ENCODE results near the gene STAT3. TPM values are rescaled to one million over a fixed set of nuclear protein-coding genes. Genes with fewer than 3 reads are reported as not detected.

The STAT3 gene
- total and polyA plus RNA-seq, 2 of the 13 experiments (the other 11 are each of a cell fraction or from before 2014, with no cell fraction given), result 61.8 to 62.4 TPM

DNA sequence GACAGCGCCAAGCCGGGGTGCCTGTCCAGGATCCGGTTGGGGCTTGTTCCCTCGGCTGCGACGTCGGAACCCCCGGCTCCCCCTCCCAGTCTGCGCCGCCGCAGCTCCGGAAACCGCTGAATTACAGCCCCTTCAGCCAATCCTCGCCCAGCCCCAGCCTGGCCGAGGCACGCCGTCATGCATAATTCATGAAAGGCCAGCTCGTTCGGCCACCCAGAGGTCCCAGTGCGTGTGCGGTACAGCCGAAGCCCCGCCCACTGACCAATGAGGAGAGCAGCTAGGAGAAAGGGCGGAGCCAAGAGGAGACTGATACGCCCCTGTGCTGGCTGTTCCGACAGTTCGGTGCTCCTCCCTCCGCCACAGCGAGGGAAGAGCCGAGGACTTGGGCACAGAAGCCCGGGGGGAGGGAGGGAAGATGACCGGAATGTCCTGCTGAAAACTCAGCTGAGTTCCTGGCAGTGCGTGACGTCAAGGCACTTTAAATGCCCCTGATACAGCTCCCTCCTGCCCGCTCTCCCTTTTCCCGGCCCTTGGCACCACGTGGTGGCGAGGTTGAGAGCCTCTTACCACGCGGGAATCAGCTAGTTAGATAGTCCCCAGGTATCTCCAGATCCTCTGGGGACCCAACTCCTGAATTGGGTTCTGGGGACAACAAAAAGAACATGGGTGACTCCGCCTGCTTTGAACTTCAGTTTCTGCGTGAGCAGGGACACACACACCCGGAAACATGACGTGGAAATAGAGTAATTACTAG lies at the start of gene STAT3 (continued):
- TF ChIP-seq PAWR (CRISPR knock-in tag; IDR thresholded peaks at IDR 0.05; ENCODE audit: borderline replicate concordance) (no peak; the same call in 1 of the 2 replicates), SKI (IDR thresholded peaks at IDR 0.05; ENCODE audit: partially characterized antibody) (peak; percentile 90), HCFC1 (IDR thresholded peaks at IDR 0.05; ENCODE audit: low read depth, low read length) (peak; percentile 63), SRSF4 (IDR thresholded peaks at IDR 0.05; ENCODE audit: low read depth, low read length, poor library complexity, severe bottlenecking) (no peak), SNAPC2 (CRISPR knock-in tag; IDR thresholded peaks at IDR 0.05) (peak; percentile 98), POLR2A (IDR thresholded peaks at IDR 0.05; ENCODE audit: insufficient read depth in 1 of 2, low read depth in 2 of 2, low read length in 2 of 2) (peak; percentile 54 to 88), HNRNPUL1 (IDR thresholded peaks at IDR 0.05; ENCODE audit: low read depth, low read length) (no peak), KDM3A (CRISPR knock-in tag; IDR thresholded peaks at IDR 0.05; ENCODE audit: low read depth) (peak; percentile 100), GZF1 (CRISPR knock-in tag; IDR thresholded peaks at IDR 0.05) (peak; percentile 82; the same call in 1 of the 2 replicates), ZNF329 (CRISPR knock-in tag; IDR thresholded peaks at IDR 0.05; ENCODE audit: low read depth) (peak; percentile 96), SYNCRIP (IDR thresholded peaks at IDR 0.05; ENCODE audit: insufficient read depth, low read depth, low read length) (no peak), PCBP1 (IDR thresholded peaks at IDR 0.05; ENCODE audit: borderline replicate concordance, low read depth, low read length) (peak; percentile 98), ZNF850 (CRISPR knock-in tag; conservative IDR thresholded peaks at IDR 0.05) (no peak; the same call in 1 of the 2 replicates), ZNF841 (CRISPR knock-in tag; IDR thresholded peaks at IDR 0.05; ENCODE audit: borderline replicate concordance) (no peak; the same call in 1 of the 2 replicates), JDP2 (CRISPR knock-in tag; IDR thresholded peaks at IDR 0.05; ENCODE audit: borderline replicate concordance) (no peak), HOXA3 (CRISPR knock-in tag; IDR thresholded peaks at IDR 0.05) (peak; percentile 98)
- TF ChIP-seq, protein P1, sequence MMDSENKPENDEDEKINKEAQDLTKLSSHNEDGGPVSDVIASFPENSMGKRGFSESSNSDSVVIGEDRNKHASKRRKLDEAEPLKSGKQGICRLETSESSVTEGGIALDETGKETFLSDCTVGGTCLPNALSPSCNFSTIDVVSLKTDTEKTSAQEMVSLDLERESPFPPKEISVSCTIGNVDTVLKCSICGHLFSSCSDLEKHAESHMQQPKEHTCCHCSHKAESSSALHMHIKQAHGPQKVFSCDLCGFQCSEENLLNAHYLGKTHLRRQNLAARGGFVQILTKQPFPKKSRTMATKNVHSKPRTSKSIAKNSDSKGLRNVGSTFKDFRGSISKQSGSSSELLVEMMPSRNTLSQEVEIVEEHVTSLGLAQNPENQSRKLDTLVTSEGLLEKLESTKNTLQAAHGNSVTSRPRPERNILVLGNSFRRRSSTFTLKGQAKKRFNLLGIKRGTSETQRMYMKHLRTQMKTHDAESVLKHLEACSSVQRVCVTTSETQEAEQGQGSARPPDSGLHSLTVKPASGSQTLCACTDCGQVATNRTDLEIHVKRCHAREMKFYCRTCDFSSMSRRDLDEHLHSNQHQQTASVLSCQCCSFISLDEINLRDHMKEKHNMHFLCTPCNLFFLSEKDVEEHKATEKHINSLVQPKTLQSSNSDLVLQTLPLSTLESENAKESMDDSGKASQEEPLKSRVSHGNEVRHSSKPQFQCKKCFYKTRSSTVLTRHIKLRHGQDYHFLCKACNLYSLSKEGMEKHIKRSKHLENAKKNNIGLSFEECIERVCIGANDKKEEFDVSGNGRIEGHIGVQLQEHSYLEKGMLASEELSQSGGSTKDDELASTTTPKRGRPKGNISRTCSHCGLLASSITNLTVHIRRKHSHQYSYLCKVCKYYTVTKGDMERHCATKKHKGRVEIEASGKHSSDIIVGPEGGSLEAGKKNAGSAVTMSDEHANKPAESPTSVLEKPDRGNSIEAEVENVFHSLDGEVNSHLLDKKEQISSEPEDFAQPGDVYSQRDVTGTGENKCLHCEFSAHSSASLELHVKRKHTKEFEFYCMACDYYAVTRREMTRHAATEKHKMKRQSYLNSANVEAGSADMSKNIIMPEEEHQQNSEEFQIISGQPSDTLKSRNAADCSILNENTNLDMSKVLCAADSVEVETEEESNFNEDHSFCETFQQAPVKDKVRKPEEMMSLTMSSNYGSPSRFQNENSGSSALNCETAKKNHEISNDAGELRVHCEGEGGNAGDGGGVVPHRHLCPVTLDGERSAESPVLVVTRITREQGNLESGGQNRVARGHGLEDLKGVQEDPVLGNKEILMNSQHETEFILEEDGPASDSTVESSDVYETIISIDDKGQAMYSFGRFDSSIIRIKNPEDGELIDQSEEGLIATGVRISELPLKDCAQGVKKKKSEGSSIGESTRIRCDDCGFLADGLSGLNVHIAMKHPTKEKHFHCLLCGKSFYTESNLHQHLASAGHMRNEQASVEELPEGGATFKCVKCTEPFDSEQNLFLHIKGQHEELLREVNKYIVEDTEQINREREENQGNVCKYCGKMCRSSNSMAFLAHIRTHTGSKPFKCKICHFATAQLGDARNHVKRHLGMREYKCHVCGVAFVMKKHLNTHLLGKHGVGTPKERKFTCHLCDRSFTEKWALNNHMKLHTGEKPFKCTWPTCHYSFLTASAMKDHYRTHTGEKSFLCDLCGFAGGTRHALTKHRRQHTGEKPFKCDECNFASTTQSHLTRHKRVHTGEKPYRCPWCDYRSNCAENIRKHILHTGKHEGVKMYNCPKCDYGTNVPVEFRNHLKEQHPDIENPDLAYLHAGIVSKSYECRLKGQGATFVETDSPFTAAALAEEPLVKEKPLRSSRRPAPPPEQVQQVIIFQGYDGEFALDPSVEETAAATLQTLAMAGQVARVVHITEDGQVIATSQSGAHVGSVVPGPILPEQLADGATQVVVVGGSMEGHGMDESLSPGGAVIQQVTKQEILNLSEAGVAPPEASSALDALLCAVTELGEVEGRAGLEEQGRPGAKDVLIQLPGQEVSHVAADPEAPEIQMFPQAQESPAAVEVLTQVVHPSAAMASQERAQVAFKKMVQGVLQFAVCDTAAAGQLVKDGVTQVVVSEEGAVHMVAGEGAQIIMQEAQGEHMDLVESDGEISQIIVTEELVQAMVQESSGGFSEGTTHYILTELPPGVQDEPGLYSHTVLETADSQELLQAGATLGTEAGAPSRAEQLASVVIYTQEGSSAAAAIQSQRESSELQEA (CRISPR knock-in tag; IDR thresholded peaks at IDR 0.05; ENCODE audit: not compliant biosample characterization), result peak; percentile 99
- TF ChIP-seq, protein P2, sequence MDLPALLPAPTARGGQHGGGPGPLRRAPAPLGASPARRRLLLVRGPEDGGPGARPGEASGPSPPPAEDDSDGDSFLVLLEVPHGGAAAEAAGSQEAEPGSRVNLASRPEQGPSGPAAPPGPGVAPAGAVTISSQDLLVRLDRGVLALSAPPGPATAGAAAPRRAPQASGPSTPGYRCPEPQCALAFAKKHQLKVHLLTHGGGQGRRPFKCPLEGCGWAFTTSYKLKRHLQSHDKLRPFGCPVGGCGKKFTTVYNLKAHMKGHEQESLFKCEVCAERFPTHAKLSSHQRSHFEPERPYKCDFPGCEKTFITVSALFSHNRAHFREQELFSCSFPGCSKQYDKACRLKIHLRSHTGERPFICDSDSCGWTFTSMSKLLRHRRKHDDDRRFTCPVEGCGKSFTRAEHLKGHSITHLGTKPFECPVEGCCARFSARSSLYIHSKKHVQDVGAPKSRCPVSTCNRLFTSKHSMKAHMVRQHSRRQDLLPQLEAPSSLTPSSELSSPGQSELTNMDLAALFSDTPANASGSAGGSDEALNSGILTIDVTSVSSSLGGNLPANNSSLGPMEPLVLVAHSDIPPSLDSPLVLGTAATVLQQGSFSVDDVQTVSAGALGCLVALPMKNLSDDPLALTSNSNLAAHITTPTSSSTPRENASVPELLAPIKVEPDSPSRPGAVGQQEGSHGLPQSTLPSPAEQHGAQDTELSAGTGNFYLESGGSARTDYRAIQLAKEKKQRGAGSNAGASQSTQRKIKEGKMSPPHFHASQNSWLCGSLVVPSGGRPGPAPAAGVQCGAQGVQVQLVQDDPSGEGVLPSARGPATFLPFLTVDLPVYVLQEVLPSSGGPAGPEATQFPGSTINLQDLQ (CRISPR knock-in tag; IDR thresholded peaks at IDR 0.05), result peak; percentile 97; the same call in 1 of the 2 replicates
- TF ChIP-seq, protein P3, sequence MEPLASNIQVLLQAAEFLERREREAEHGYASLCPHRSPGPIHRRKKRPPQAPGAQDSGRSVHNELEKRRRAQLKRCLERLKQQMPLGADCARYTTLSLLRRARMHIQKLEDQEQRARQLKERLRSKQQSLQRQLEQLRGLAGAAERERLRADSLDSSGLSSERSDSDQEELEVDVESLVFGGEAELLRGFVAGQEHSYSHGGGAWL (CRISPR knock-in tag; IDR thresholded peaks at IDR 0.05), result peak; percentile 99
